Fibroblast of lung (primary cell): ENCODE data around the gene TBATA. TPM values are rescaled to one million over a fixed set of nuclear protein-coding genes. Genes with fewer than 3 reads are reported as not detected.
A peak's percentile ranks its signal among the peaks of the same experiment; 100 is the strongest.

ENCODE experiments used
- DNase-seq, 2 donors: peaks; one replicate each; pipeline versions ENCODE4 v3.0.0 to v3.0.0-alpha.2; 2010; ENCODE audit warnings: low read depth in 2 of 2
- H2AFZ ChIP-seq: 2 replicates; pipeline ENCODE4 v1.5.1; 2012; ENCODE audit warnings: low read length, control low read depth, inconsistent platforms
- H3K27ac ChIP-seq: 2 replicates; pipeline ENCODE4 v1.5.1; 2011; ENCODE audit warnings: low read length, control low read depth; ENCODE audit not compliant: insufficient read depth
- H3K27me3 ChIP-seq: 2 replicates; pipeline ENCODE4 v1.5.1; 2011; ENCODE audit warnings: mild to moderate bottlenecking, low read length; ENCODE audit not compliant: control insufficient read depth, insufficient read depth
- H3K36me3 ChIP-seq: 2 replicates; pipeline ENCODE4 v1.5.1; 2011; ENCODE audit warnings: low read length; ENCODE audit not compliant: control insufficient read depth, insufficient read depth
- H3K4me1 ChIP-seq: 2 replicates; pipeline ENCODE4 v1.5.1; 2011; ENCODE audit warnings: low read length; ENCODE audit not compliant: control insufficient read depth, insufficient read depth; ENCODE audit errors: extremely low read depth
- H3K4me2 ChIP-seq: 2 replicates; pipeline ENCODE4 v1.5.1; 2011; ENCODE audit warnings: low read length, control low read depth; ENCODE audit not compliant: insufficient read depth; ENCODE audit errors: extremely low read depth
- H3K4me3 ChIP-seq, 4 experiments: fragments of 200-600 bp in 1 of 4; sonication (generic) in 1 of 4; replicated peaks in 1 of 4; 2 replicates each; pipeline ENCODE4 v1.5.1; 2011 to 2016; ENCODE audit warnings: low read length in 4 of 4, low read depth in 3 of 4, mild to moderate bottlenecking in 3 of 4, control low read depth in 2 of 4, inconsistent platforms in 1 of 4, mixed read lengths in 1 of 4; ENCODE audit not compliant: insufficient read depth in 1 of 4; ENCODE audit errors: control extremely low read depth in 1 of 4
- H3K79me2 ChIP-seq: 2 replicates; pipeline ENCODE4 v1.5.1; 2012; ENCODE audit warnings: mild to moderate bottlenecking, low read length, inconsistent platforms; ENCODE audit not compliant: control insufficient read depth, insufficient read depth
- H3K9ac ChIP-seq: 2 replicates; pipeline ENCODE4 v1.5.1; 2011; ENCODE audit warnings: mild to moderate bottlenecking, low read length, control low read depth; ENCODE audit not compliant: insufficient read depth
- H3K9me3 ChIP-seq: 2 replicates; pipeline ENCODE4 v1.5.1; 2012; ENCODE audit warnings: low read depth, low read length; ENCODE audit not compliant: control insufficient read depth, insufficient read depth
- H4K20me1 ChIP-seq: 2 replicates; pipeline ENCODE4 v1.5.1; 2011; ENCODE audit warnings: low read length; ENCODE audit not compliant: control insufficient read depth, insufficient read depth; ENCODE audit errors: extremely low read depth
- CTCF ChIP-seq, 2 donors: IDR thresholded peaks in 1 of 2; conservative IDR thresholded peaks in 1 of 2; 1 replicate in 1 of 2; 2 replicates in 1 of 2; pipeline ENCODE4 v1.5.1; 2011 to 2012; ENCODE audit warnings: low read length in 2 of 2, control low read depth in 1 of 2, inconsistent platforms in 1 of 2, low read depth in 1 of 2, mild to moderate bottlenecking in 1 of 2
- EZH2 ChIP-seq: IDR thresholded peaks from 2 replicates; pipeline ENCODE4 v1.5.1; 2012; ENCODE audit warnings: low read length, control low read depth, mild to moderate bottlenecking; ENCODE audit errors: missing control alignments
- polyA plus RNA-seq, 2 donors: library from polyadenylated mRNA; depleted of rRNA in 1 of 2; stranded (reverse) in 1 of 2; unstranded in 1 of 2; fragments of >200 nt; gene quantifications; 2 replicates each; pipeline ENCODE4 v1.2.1, GENCODE V29; 2011 to 2012; ENCODE audit warnings: missing spikeins in 1 of 2
- total RNA-seq: library from RNA; depleted of rRNA; stranded (reverse); fragments of >200 nt; gene quantifications from 2 replicates; pipeline ENCODE4 v1.2.1, GENCODE V29; 2014

The TBATA gene
- total and polyA plus RNA-seq, 2 donors (not counting 1 experiment from before 2014, with no cell fraction given) = not detected

- Histone ChIP-seq H2AFZ (no peak overlapping the region), H3K79me2 (no peaks in the 10 kb centered on the region), H3K4me3 (no peak overlapping the region), H3K4me1 (no peaks in the 10 kb centered on the region), H3K9me3 (no peaks in the 10 kb centered on the region), H3K27me3 (no peaks in the 10 kb centered on the region), H3K4me2 (no peak overlapping the region), H3K36me3 (no peaks in the 10 kb centered on the region), H3K9ac (no peak overlapping the region), H3K27ac (no peak overlapping the region), H4K20me1 (no peaks in the 10 kb centered on the region)
- no peak for DNase-seq
- no peak for TF ChIP-seq EZH2
- no peak for TF ChIP-seq CTCF (conservative IDR thresholded peaks at IDR 0.05 in 1 of 2, IDR thresholded peaks at IDR 0.05 in 1 of 2; ENCODE audit: low read depth in 1 of 2, low read length in 2 of 2)
These were observed 54.2 kb downstream of the TBATA start for GRCh38 chr10:70730955-70731354.

GRCh38 chr10:70729763-70730357, 55.3 kb downstream of the TBATA start:
- Histone ChIP-seq H3K4me3 (no peak overlapping the region), H3K36me3 (no peaks in the 10 kb centered on the region), H3K9ac (no peak overlapping the region), H3K27ac (no peak overlapping the region), H3K4me1 (no peaks in the 10 kb centered on the region), H3K9me3 (no peaks in the 10 kb centered on the region), H4K20me1 (no peaks in the 10 kb centered on the region), H3K4me2 (no peak overlapping the region), H3K79me2 (no peaks in the 10 kb centered on the region), H3K27me3 (no peaks in the 10 kb centered on the region), H2AFZ (no peak overlapping the region)
- TF ChIP-seq CTCF (conservative IDR thresholded peaks at IDR 0.05 in 1 of 2, IDR thresholded peaks at IDR 0.05 in 1 of 2; ENCODE audit: low read depth in 1 of 2, low read length in 2 of 2) (no peak), EZH2 (no peak)
- DNase-seq = peak in 1 of 2 donors; percentile 69

DNA sequence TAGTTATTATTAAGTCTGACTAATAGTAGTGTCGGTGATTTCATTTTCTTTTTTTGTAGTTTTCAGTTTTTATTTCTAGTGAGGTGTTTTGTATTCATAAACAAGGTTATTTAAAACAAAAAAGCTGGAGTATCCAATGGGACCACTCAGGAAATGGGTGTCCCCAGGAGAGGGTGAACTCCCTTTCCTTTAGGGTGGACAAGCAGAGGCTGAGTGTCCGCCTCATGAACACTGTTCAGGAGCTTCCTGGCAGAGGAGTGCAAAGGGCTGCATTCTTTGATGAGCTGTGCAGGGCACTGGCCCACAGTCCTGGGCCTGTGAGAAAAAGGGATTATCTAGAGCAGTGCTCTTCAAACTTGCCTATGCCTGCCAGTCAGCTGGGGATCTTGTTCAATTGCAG, 56.8 kb downstream of the TBATA start:
- H3K27ac ChIP-seq = no peak overlapping the region
- no peaks in the 10 kb centered on the region for H3K9me3 ChIP-seq
- no peak overlapping the region for H3K4me2 ChIP-seq
- no peak overlapping the region for H3K4me3 ChIP-seq
- no peaks in the 10 kb centered on the region for H3K79me2 ChIP-seq
- no peak for DNase-seq
- no peak overlapping the region for H3K9ac ChIP-seq
- H3K36me3 ChIP-seq = no peaks in the 10 kb centered on the region
- H3K4me1 ChIP-seq = no peaks in the 10 kb centered on the region
- H2AFZ ChIP-seq = no peak overlapping the region
- H3K27me3 ChIP-seq = no peaks in the 10 kb centered on the region
- no peak for TF ChIP-seq CTCF (conservative IDR thresholded peaks at IDR 0.05 in 1 of 2, IDR thresholded peaks at IDR 0.05 in 1 of 2; ENCODE audit: low read depth in 1 of 2, low read length in 2 of 2)
- TF ChIP-seq EZH2 = no peak
- no peaks in the 10 kb centered on the region for H4K20me1 ChIP-seq
